Activated CD8-positive, alpha-beta T cell treated with anti-CD3 and anti-CD28 coated beads for 36 hours (primary cell): ENCODE measurements around the gene LPGAT1. TPM values are rescaled to one million over a fixed set of nuclear protein-coding genes. Genes with fewer than 3 reads are reported as not detected.
"Not testable (repeated sequence)": the region's sequence is repeated elsewhere in the genome, so short reads cannot be mapped to it uniquely, and the experiment has no call there.

Source experiments
- ATAC-seq: fragments of 200-7000 bp; cut with Tn5 transposase; one replicate; pipeline ENCODE4 v1.10.0; 2021; ENCODE audit warnings: mild to moderate bottlenecking, moderate library complexity
- CTCF ChIA-PET: fragments of 350-600 bp; sonication (Branson Sonifier 250); formaldehyde crosslinking; loops from one replicate; lab custom pipeline; 2021; ENCODE audit warnings: antibody characterized with exemption; lab: Charles Lee
- POLR2A ChIA-PET: fragments of 350-600 bp; sonication (Branson Sonifier 250); formaldehyde crosslinking; loops from one replicate; lab custom pipeline; 2021; ENCODE audit warnings: antibody characterized with exemption; lab: Charles Lee
- DNase-seq: peaks from one replicate; pipeline ENCODE4 v3.0.0-alpha.2; 2020
- H3K27ac Mint-ChIP-seq: one replicate; pipeline ENCODE4 v1.8.0; 2021; ENCODE audit warnings: mild to moderate bottlenecking, mixed read lengths
- H3K27me3 Mint-ChIP-seq: one replicate; pipeline ENCODE4 v1.8.0; 2021; ENCODE audit warnings: mixed read lengths
- H3K36me3 Mint-ChIP-seq: one replicate; pipeline ENCODE4 v1.8.0; 2021; ENCODE audit warnings: low read depth, mixed read lengths
- H3K4me1 Mint-ChIP-seq: one replicate; pipeline ENCODE4 v1.8.0; 2021; ENCODE audit warnings: low read depth, mixed read lengths
- H3K4me3 Mint-ChIP-seq: one replicate; pipeline ENCODE4 v1.8.0; 2021; ENCODE audit warnings: mild to moderate bottlenecking, moderate library complexity, mixed read lengths
- H3K9me3 Mint-ChIP-seq: one replicate; pipeline ENCODE4 v1.8.0; 2021; ENCODE audit warnings: mixed read lengths
- CTCF ChIP-seq: fragments of 200-600 bp; IDR thresholded peaks from one replicate; pipeline ENCODE4 v1.8.0; 2022; ENCODE audit warnings: antibody characterized with exemption, mild to moderate bottlenecking
- intact Hi-C: fragments of 100-400 bp; cut with micrococcal nuclease; formaldehyde crosslinking; loops from one replicate; pipeline ENCODE4 v1.10.0; 2022
- total RNA-seq, 2 experiments: library from RNA; stranded (reverse); gene quantifications; one replicate each; pipeline ENCODE4 v1.2.3, GENCODE V29; 2021

The LPGAT1 gene
- total RNA-seq, 2 experiments from 2014 or later: 16.5 to 16.7 TPM

DNA sequence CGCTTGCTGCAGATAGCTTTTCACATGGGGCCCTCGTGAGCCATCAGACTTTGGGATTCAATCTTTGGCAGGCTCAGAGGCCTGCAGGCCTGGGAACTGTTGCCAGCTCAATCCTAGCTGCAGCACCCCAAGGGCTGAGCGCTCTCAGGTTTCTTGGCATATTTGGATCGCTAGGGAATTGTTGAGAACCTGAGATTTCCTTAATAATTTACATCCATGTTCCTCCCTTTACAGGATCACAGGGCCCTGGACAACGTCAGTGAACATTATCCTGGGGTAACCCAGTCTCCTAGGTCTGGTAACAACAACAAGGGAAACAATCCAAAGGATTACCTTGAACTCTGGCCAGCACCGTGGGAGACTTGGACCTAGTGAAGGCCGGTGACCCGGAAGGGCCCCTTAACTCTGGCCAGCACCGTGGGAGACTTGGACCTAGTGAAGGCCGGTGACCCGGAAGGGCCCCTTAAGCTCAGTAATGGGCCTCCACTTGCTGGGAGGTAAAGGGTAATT is 105.8 kb downstream of the LPGAT1 start:
- intact Hi-C loops: no loop called here
- ChIA-PET CTCF (interaction anchor here (2.9 kb wide), 1 partner anchor 26 kb away, joined by 21 read pairs; no protein-coding TSS in a partner anchor), POLR2A (interaction anchor here (1.1 kb wide), 1 partner anchor 14 kb away, joined by 3 read pairs; no protein-coding TSS in a partner anchor)
- Mint-ChIP-seq H3K36me3 (no peaks in the 10 kb centered on the region), H3K27me3 (no peaks in the 10 kb centered on the region), H3K27ac (no peak overlapping the region), H3K9me3 (no peaks in the 10 kb centered on the region), H3K4me3 (no peak overlapping the region), H3K4me1 (no peaks in the 10 kb centered on the region)
- ATAC-seq (no peak), DNase-seq (no peak)
- TF ChIP-seq CTCF: no peak

GRCh38 chr1:211723273-211723672 is 107.3 kb downstream of the LPGAT1 start:
- Mint-ChIP-seq H3K27me3 (no peaks in the 10 kb centered on the region), H3K36me3 (no peaks in the 10 kb centered on the region), H3K4me3 (no peak overlapping the region), H3K4me1 (no peaks in the 10 kb centered on the region), H3K27ac (no peak overlapping the region), H3K9me3 (no peaks in the 10 kb centered on the region)
- ATAC-seq: no peak
- ChIA-PET CTCF (interaction anchor here (1.9 to 2.9 kb wide), 2 partner anchors 20 to 25 kb away, joined by 5 to 21 read pairs; no protein-coding TSS in a partner anchor), POLR2A (interaction anchor here (0.8 kb wide), 1 partner anchor 13 kb away, joined by 3 read pairs; no protein-coding TSS in a partner anchor)
- TF ChIP-seq CTCF: no peak
- no peak for DNase-seq
- intact Hi-C loops: no loop called here

DNA sequence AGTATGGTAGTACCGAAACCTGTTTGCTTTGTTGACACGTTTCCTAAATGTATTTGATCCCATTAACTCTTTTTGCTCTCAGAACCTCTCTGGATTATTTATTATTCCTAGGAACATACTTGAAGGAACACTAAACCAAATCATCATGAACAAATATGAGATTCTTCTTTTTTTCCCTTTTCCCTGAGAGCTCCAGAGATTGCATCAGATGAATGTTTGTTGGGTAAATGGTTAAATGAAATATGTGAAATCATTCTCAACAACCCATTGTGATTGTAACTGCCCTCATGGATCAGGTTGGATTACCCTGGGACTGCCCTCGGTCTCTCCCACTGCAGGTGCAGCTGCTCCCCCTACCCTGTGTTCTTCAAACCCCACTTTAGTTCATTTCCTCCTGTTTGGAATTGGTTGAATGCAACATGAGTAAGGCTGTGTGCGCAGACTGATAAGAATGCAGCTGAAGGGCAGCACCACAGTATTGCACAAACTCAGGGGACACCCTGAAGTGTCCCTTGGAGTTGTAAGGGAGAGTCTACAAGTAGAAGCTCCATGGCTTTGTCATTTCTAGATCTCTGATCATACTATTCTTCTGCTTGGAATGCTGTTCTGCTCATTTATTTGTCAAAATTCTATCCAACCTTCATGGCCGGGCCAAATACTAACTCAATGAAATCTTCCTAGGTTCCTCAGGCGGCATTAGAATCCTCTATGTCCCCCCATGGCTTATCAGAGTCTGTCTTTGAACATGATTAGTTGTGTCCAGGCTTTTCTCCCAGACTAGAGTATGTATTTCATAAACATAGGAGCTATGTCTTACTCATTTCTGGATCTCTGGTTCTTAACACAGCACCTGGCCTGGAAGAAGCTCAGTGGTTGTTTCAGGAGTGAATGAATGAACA is 108.0 kb downstream of the LPGAT1 start:
- intact Hi-C loops: no loop called here
- H3K4me3 Mint-ChIP-seq: no peak overlapping the region
- POLR2A ChIA-PET: interaction anchor here (0.8 kb wide), 1 partner anchor 14 kb away, joined by 3 read pairs; no protein-coding TSS in a partner anchor

DNA sequence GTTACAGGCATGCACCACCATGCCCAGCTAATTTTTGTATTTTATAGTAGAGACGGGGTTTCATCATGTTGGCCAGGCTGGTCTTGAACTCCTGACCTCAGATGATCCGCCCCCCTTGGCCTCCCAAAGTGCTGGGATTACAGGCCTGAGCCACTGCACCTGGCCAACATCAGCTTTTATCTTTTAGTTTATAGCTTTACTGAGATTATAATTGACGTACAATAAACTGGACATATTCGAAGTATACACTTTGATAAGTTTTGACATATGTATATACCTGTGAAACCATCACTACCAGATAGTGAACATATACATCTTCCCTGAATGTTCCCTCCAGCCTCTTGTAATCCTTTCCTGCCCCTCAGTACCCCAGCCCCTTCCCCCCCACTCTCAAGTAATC is 114.0 kb downstream of the LPGAT1 start:
- H3K27ac Mint-ChIP-seq, H3K9me3 Mint-ChIP-seq, H3K4me3 Mint-ChIP-seq, intact Hi-C loops, DNase-seq, POLR2A ChIA-PET, H3K36me3 Mint-ChIP-seq, H3K27me3 Mint-ChIP-seq, ATAC-seq, H3K4me1 Mint-ChIP-seq: not testable (repeated sequence)
- CTCF ChIA-PET: interaction anchor here (2.2 kb wide), 1 partner anchor 18 kb away, joined by 7 read pairs; no protein-coding TSS in a partner anchor

More for the DNA sequence above, 108.0 kb downstream of the LPGAT1 start:
- Mint-ChIP-seq H3K36me3 (no peaks in the 10 kb centered on the region), H3K27me3 (no peaks in the 10 kb centered on the region), H3K4me1 (no peaks in the 10 kb centered on the region), H3K27ac (no peak overlapping the region), H3K9me3 (peaks cover under 1% of the 10 kb centered on the region)
- DNase-seq: no peak
- no peak for TF ChIP-seq CTCF
- CTCF ChIA-PET: interaction anchor here (1.9 to 2.9 kb wide), 2 partner anchors 19 to 24 kb away, joined by 5 to 21 read pairs; no protein-coding TSS in a partner anchor
- ATAC-seq: no peak

DNA sequence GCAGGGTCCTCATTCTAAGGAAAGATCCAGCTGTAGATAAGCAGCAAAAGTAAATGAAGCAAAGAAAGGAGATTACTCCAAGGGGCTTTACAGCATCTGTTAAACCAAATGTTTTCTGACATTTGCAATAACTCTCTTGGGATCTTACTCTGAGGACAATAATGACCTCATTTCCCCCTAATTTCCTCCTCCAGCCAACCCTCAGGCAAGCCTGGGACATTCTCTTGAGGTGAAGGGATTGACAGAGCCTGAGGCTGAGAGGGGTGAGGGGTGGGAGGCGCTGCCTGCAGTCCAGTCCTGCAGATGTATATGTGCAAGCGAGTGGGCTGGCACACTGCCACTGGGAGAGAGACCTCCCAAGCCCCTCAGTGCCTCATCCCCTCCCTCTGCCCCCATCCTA is 114.6 kb downstream of the LPGAT1 start:
- H3K36me3 Mint-ChIP-seq: no peaks in the 10 kb centered on the region
- no peaks in the 10 kb centered on the region for H3K4me1 Mint-ChIP-seq
- TF ChIP-seq CTCF: no peak
- no peaks in the 10 kb centered on the region for H3K27me3 Mint-ChIP-seq
- DNase-seq (no peak), ATAC-seq (no peak)
- H3K9me3 Mint-ChIP-seq: peaks cover 4% of the 10 kb centered on the region
- intact Hi-C loops: no loop called here
- POLR2A ChIA-PET: no interaction called here
- CTCF ChIA-PET: interaction anchor here (2.2 kb wide), 1 partner anchor 18 kb away, joined by 7 read pairs; no protein-coding TSS in a partner anchor
- no peak overlapping the region for H3K4me3 Mint-ChIP-seq
- H3K27ac Mint-ChIP-seq: no peak overlapping the region
